HepG2 (cell line): ENCODE results near the gene IST1. TPM values are rescaled to one million over a fixed set of nuclear protein-coding genes. Genes with fewer than 3 reads are reported as not detected.

ENCODE experiments used
- BRD4 ChIP-seq: sonication (generic); formaldehyde crosslinking; IDR thresholded peaks from 2 replicates; pipeline ENCODE4 v1.4.0; 2020; ENCODE audit warnings: missing genetic modification reagents
- ERF ChIP-seq: IDR thresholded peaks from 2 replicates; pipeline ENCODE4 v1.6.1; 2018; ENCODE audit warnings: missing biosample characterization, missing genetic modification reagents
- FOXK2 ChIP-seq: fragments of 450-650 bp; IDR thresholded peaks from 2 replicates; pipeline ENCODE4 v1.6.1; 2016
- JUND ChIP-seq: sonication (generic); formaldehyde crosslinking; IDR thresholded peaks from 2 replicates; pipeline ENCODE4 v1.8.0; 2022; ENCODE audit warnings: mild to moderate bottlenecking, missing genetic modification reagents
- KIAA2018 ChIP-seq: sonication (generic); formaldehyde crosslinking; IDR thresholded peaks from 2 replicates; pipeline ENCODE4 v1.5.0; 2020; ENCODE audit warnings: mild to moderate bottlenecking, missing genetic modification reagents, borderline replicate concordance
- NFATC3 ChIP-seq: sonication (generic); formaldehyde crosslinking; IDR thresholded peaks from 2 replicates; pipeline ENCODE4 v1.5.1; 2020; ENCODE audit warnings: mild to moderate bottlenecking, missing genetic modification reagents
- SAFB2 ChIP-seq: sonication (generic); formaldehyde crosslinking; IDR thresholded peaks from 2 replicates; pipeline ENCODE4 v1.5.1; 2020; ENCODE audit warnings: missing genetic modification reagents, low read depth, mild to moderate bottlenecking, borderline replicate concordance
- SP2 ChIP-seq: sonication (generic); formaldehyde crosslinking; IDR thresholded peaks from 2 replicates; pipeline ENCODE4 v1.5.1; 2020; ENCODE audit warnings: mild to moderate bottlenecking, missing genetic modification reagents
- TGIF2 ChIP-seq: IDR thresholded peaks from 2 replicates; pipeline ENCODE4 v1.6.1; 2016; ENCODE audit warnings: control low read depth, missing compliant biosample characterization
- ZBTB38 ChIP-seq: sonication (generic); formaldehyde crosslinking; IDR thresholded peaks from 2 replicates; pipeline ENCODE4 v1.5.1; 2020; ENCODE audit warnings: mild to moderate bottlenecking, missing genetic modification reagents
- ZBTB49 ChIP-seq: sonication (generic); formaldehyde crosslinking; IDR thresholded peaks from 2 replicates; pipeline ENCODE4 v1.4.0; 2020; ENCODE audit warnings: missing genetic modification reagents, borderline replicate concordance
- ZGPAT ChIP-seq: IDR thresholded peaks from 2 replicates; pipeline ENCODE4 v1.6.1; 2016; ENCODE audit warnings: mild to moderate bottlenecking
- ZNF335 ChIP-seq: sonication (generic); formaldehyde crosslinking; IDR thresholded peaks from 2 replicates; pipeline ENCODE4 v1.4.0; 2020; ENCODE audit warnings: missing genetic modification reagents
- ZNF503 ChIP-seq: sonication (generic); formaldehyde crosslinking; IDR thresholded peaks from 2 replicates; pipeline ENCODE4 v1.4.0; 2020; ENCODE audit warnings: missing genetic modification reagents
- ZNF709 ChIP-seq: sonication (generic); formaldehyde crosslinking; IDR thresholded peaks from 2 replicates; pipeline ENCODE4 v1.5.0; 2020; ENCODE audit warnings: mild to moderate bottlenecking, missing genetic modification reagents
- ZNF749 ChIP-seq: sonication (generic); formaldehyde crosslinking; IDR thresholded peaks from 2 replicates; pipeline ENCODE4 v1.8.0; 2022; ENCODE audit warnings: mild to moderate bottlenecking, missing genetic modification reagents, moderate library complexity, borderline replicate concordance
- polyA plus RNA-seq, 8 experiments: library from polyadenylated mRNA; depleted of rRNA in 3 of 8; stranded (reverse) in 7 of 8; unstranded in 1 of 8; fragments of >200 nt; fragmentation: Illumina TruSeq in 4 of 8; extraction: Trizol in 4 of 8; gene quantifications; 2 replicates each; pipeline versions ENCODE4 v1.2.1 to v1.2.3, GENCODE V29; 2011 to 2016; ENCODE audit warnings: low read depth in 4 of 8, missing spikeins in 1 of 8, mixed read lengths in 1 of 8; ENCODE audit not compliant: insufficient read depth in 1 of 8
- total RNA-seq, 5 experiments: library from RNA; depleted of rRNA; stranded (reverse); fragments of >200 nt; fragmentation: Illumina TruSeq; extraction: Trizol; gene quantifications; 2 replicates each; pipeline ENCODE4 v1.2.3, GENCODE V29; 2016; ENCODE audit warnings: low read depth in 1 of 5

The IST1 gene
- total and polyA plus RNA-seq, 2 of the 13 experiments (the other 11 are each of a cell fraction or from before 2014, with no cell fraction given), result 346 to 415 TPM

GRCh38 chr16:71974068-71974818, 78.9 kb downstream of the IST1 start (continued):
- TF ChIP-seq BRD4 (CRISPR knock-in tag), result no peak
- TF ChIP-seq NFATC3 (CRISPR knock-in tag), result no peak
- TF ChIP-seq KIAA2018, result no peak
- peak; percentile 27; the same call in 1 of the 2 replicates for TF ChIP-seq SP2 (CRISPR knock-in tag)
- TF ChIP-seq JUND (CRISPR knock-in tag), result peak; percentile 76; the same call in 1 of the 2 replicates
- TF ChIP-seq ERF (CRISPR knock-in tag), result no peak
- TF ChIP-seq ZBTB49, result no peak
- TF ChIP-seq FOXK2, result no peak
- TF ChIP-seq ZNF335 (CRISPR knock-in tag), result no peak
- TF ChIP-seq ZNF709, result no peak
- 0 out of 2 replicates have a peak, but pooled peaks have one; percentile 29 for TF ChIP-seq ZGPAT (CRISPR knock-in tag)
- TF ChIP-seq ZNF749, result no peak
- TF ChIP-seq SAFB2, result no peak
- no peak for TF ChIP-seq TGIF2 (CRISPR knock-in tag)
- peak; percentile 60; the same call in 1 of the 2 replicates for TF ChIP-seq ZBTB38 (CRISPR knock-in tag)
- no peak; the same call in 1 of the 2 replicates for TF ChIP-seq ZNF503 (CRISPR knock-in tag)
